Gastroesophageal sphincter (tissue), 3 donors: Measurements from ENCODE around the gene ATG4A.

Source experiments
- POLR2A ChIP-seq, 2 donors: fragments of 450-650 bp; IDR thresholded peaks; one replicate each; pipeline ENCODE4 v1.6.1; 2017; ENCODE audit warnings: antibody characterized with exemption in 2 of 2, mild to moderate bottlenecking in 2 of 2, moderate library complexity in 1 of 2
- POLR2AphosphoS5 ChIP-seq: sonication (generic); formaldehyde crosslinking; IDR thresholded peaks from one replicate; pipeline ENCODE4 v1.6.1; 2017; ENCODE audit warnings: antibody characterized with exemption
- TF ChIP-seq, protein P1 (sequence below), 4 experiments: fragments of 200-600 bp in 2 of 4; fragments of 450-650 bp in 2 of 4; sonication (generic) in 1 of 4; IDR thresholded peaks; one replicate each; pipeline ENCODE4 v1.5.1; 2017 to 2019; ENCODE audit warnings: antibody characterized with exemption in 4 of 4, mild to moderate bottlenecking in 2 of 4, moderate library complexity in 2 of 4

DNA sequence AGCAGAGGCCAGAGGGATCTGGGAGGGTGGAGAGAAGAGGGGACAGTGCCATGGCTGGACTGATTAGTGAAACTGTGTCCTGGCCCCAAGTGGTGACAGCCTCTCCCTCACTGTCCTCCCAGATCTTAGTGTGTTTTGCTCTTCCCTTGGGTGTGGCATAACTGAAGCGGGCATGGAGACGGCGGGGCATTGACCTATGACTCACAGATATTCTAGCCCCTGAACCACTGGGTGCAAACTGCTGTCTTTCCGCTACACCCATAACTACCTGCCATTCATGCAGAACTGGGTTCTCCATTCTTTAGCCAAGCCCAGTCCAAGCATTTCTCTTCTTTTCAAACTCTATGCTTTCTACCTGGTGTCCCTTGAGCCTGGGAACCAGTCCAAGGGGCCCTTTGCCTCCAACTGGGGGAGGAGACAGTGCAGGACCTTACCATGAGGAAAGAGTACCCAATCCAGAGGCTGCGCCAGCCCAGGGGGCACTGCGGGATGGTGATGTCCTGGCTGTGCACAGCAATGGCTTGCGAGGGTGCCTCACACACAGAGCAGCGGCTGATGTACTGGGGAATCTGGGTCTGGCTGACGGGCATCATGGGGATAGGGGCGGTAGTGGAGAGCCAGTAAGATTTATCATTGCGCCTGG is 67.6 kb downstream of the ATG4A start:
- TF ChIP-seq POLR2AphosphoS5 = no peak
- no peak for TF ChIP-seq POLR2A (IDR thresholded peaks at IDR 0.05)
- TF ChIP-seq, protein P1, sequence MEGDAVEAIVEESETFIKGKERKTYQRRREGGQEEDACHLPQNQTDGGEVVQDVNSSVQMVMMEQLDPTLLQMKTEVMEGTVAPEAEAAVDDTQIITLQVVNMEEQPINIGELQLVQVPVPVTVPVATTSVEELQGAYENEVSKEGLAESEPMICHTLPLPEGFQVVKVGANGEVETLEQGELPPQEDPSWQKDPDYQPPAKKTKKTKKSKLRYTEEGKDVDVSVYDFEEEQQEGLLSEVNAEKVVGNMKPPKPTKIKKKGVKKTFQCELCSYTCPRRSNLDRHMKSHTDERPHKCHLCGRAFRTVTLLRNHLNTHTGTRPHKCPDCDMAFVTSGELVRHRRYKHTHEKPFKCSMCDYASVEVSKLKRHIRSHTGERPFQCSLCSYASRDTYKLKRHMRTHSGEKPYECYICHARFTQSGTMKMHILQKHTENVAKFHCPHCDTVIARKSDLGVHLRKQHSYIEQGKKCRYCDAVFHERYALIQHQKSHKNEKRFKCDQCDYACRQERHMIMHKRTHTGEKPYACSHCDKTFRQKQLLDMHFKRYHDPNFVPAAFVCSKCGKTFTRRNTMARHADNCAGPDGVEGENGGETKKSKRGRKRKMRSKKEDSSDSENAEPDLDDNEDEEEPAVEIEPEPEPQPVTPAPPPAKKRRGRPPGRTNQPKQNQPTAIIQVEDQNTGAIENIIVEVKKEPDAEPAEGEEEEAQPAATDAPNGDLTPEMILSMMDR (IDR thresholded peaks at IDR 0.05) = no peak
